Endothelial cell (in vitro differentiated cells): ENCODE measurements around the gene MRPS26. TPM values are rescaled to one million over a fixed set of nuclear protein-coding genes. Genes with fewer than 3 reads are reported as not detected.

Experiments
- DNase-seq: peaks from one replicate; pipeline ENCODE4 v3.0.0; 2021; ENCODE audit warnings: low spot score
- H3K27ac Mint-ChIP-seq: one replicate; pipeline ENCODE4 v1.8.0; 2021; ENCODE audit warnings: mixed read lengths, inconsistent platforms; ENCODE audit not compliant: unreplicated experiment
- H3K27me3 Mint-ChIP-seq: one replicate; pipeline ENCODE4 v1.8.0; 2021; ENCODE audit warnings: mild to moderate bottlenecking, moderate library complexity, mixed read lengths, inconsistent platforms; ENCODE audit not compliant: unreplicated experiment
- H3K36me3 Mint-ChIP-seq: one replicate; pipeline ENCODE4 v1.8.0; 2021; ENCODE audit warnings: mild to moderate bottlenecking, low read depth, mixed read lengths, inconsistent platforms; ENCODE audit not compliant: unreplicated experiment
- H3K4me1 Mint-ChIP-seq: one replicate; pipeline ENCODE4 v1.8.0; 2021; ENCODE audit warnings: mild to moderate bottlenecking, mixed read lengths, inconsistent platforms; ENCODE audit not compliant: unreplicated experiment
- H3K4me3 Mint-ChIP-seq: one replicate; pipeline ENCODE4 v1.8.0; 2021; ENCODE audit warnings: mild to moderate bottlenecking, mixed read lengths, inconsistent platforms; ENCODE audit not compliant: unreplicated experiment
- H3K9me3 Mint-ChIP-seq: one replicate; pipeline ENCODE4 v1.8.0; 2021; ENCODE audit warnings: mixed read lengths, inconsistent platforms; ENCODE audit not compliant: unreplicated experiment
- total RNA-seq: library from RNA; stranded (reverse); fragmentation: NEBNext Ultra II Directional; extraction: Animal tissue kit (Norgen Biotek cat#: 25700); gene quantifications from one replicate; pipeline ENCODE4 v1.2.1, GENCODE V29; 2021; ENCODE audit not compliant: unreplicated experiment
- TF ChIP-seq, protein P1 (sequence below): fragments of 200-600 bp; sonication (generic); IDR thresholded peaks from one replicate; pipeline ENCODE4 v1.5.0; 2021; ENCODE audit warnings: antibody characterized with exemption; ENCODE audit not compliant: unreplicated experiment

Gene MRPS26
- total RNA-seq, 1 donor from 2014 or later = 28.9 TPM

DNA sequence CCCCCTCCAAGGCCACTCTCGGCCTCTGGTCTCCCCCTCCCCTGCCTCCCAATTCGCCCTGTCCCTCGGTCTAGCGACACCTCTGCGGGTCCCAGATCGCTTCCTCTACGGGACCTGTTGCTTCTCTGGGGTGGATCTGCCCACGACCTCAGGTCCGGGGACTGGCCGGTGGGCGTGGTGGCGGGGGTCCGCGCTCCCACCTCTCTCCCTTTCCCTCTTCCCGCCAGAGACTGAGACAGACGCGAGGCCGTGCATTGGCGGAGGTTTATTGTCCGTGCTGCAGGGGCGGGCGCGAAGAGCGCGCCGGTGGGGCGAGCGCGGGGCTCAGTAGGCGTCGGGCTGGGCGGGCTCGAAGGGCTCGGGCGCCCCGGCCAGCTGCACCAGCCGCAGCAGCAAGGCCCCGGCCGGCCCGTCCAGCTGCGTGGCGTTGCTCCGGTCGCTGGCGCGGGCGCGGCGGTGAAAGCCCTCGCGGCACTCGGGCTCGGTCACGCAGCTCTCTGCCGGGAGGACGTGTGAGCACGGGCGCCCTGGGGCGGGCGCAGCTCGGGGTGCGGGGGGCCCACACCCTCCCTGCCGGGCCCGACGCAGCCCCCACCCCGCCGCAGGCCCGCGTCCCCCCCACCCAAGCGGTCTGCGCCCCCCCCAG lies 36.6 kb downstream of the MRPS26 start:
- no peak overlapping the region for H3K27ac Mint-ChIP-seq
- no peaks in the 10 kb centered on the region for H3K9me3 Mint-ChIP-seq
- peaks cover 15% of the 10 kb centered on the region for H3K27me3 Mint-ChIP-seq
- DNase-seq = no peak
- TF ChIP-seq, protein P1, sequence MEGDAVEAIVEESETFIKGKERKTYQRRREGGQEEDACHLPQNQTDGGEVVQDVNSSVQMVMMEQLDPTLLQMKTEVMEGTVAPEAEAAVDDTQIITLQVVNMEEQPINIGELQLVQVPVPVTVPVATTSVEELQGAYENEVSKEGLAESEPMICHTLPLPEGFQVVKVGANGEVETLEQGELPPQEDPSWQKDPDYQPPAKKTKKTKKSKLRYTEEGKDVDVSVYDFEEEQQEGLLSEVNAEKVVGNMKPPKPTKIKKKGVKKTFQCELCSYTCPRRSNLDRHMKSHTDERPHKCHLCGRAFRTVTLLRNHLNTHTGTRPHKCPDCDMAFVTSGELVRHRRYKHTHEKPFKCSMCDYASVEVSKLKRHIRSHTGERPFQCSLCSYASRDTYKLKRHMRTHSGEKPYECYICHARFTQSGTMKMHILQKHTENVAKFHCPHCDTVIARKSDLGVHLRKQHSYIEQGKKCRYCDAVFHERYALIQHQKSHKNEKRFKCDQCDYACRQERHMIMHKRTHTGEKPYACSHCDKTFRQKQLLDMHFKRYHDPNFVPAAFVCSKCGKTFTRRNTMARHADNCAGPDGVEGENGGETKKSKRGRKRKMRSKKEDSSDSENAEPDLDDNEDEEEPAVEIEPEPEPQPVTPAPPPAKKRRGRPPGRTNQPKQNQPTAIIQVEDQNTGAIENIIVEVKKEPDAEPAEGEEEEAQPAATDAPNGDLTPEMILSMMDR = no peak
- no peaks in the 10 kb centered on the region for H3K4me1 Mint-ChIP-seq
- no peak overlapping the region for H3K4me3 Mint-ChIP-seq
- no peaks in the 10 kb centered on the region for H3K36me3 Mint-ChIP-seq

DNA sequence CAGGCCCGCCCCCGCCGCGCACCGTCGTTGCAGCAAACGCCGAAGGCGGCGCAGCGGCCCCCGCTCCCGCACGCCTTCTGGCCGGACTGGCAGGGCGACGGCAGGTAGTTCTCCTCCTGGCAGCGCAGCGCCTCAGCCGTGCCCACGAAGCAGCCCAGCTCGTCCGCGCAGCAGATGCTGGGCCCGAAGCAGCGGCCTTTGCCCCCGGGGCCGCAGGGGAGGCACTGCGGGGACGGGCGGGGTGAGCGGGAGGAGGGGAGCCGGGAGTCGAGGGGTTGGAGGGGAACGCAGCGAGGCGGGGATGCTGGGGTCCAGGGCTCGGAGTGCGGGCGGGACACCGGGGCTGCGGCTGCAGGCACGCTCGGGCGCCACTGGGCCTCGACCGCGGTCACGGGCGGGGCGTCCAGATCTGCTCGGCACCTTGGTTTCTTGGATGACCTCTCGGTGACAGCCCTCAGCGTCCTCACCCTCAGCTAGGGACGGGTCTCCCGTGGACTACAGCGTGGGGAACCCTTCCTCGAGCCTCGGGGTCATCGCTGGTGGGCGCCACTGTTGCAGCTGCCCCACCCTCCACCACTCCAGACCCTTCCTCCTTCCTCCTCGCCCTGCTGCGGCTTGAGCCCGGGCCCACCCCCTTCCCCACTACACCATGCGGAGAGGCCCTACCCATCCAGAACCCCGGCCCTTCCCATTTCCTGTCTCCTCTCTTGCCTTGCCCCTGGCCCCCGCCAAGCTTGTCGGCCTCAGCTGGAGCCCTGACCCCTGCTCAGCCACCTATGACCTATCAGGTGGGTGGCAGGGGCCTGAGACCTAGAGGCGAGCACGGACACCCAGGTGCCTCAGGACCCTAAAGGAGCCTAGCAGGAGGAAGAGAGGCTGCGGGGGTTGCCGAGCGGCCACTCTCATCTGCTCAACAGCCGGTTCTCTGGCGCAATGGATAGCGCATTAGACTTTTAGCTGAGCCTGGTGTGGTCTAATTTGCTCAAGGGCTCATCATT lies 37.4 kb downstream of the MRPS26 start:
- Mint-ChIP-seq H3K27me3 (peaks cover 15% of the 10 kb centered on the region), H3K4me1 (no peaks in the 10 kb centered on the region), H3K9me3 (no peaks in the 10 kb centered on the region), H3K4me3 (no peak overlapping the region), H3K27ac (no peak overlapping the region), H3K36me3 (no peaks in the 10 kb centered on the region)
- TF ChIP-seq, protein P1 = no peak
- DNase-seq = no peak

DNA sequence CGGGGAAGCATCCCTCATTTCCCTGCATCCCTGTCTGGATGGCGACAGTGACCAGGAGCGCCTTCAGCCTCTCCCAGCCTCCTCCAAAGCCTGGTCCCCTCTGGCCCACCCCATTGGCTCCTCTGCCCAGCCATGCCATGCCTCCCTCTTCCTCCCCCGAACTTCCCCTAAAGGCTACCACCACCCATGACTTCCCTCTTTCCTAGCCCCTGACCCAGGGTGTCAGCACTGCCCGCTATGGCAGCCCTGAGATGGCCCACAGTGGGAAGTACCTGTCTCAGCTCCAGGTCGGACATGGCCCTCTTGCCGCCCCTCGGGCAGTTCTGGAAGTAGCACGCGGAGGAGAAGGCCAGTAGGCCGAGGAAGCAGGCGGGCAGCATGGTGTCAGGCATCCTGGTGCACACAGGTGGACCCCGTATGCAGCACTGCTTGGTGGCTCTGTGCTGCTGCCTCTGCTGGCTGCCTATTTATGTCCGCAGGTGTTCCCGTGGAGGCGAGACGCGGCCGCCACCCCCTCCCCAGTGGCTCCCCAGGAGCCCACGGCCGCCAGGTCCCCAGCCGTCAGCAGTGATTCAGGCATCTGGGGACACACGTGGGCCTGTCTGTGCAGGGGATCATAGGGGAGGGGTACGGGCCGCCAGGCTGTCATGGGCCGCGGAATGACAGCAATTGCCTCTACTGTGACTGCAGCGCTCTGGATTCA lies 38.6 kb downstream of the MRPS26 start, which contains the start of gene AVP:
TSS of gene AVP (minus strand) at position 442 of the 703 bp plus-strand sequence. CDS start at position 392, 50 bp downstream.
- Mint-ChIP-seq H3K27ac (no peak within 1 kb of the TSS), H3K4me3 (no peak within 1 kb of the TSS), H3K36me3 (no peaks in the 10 kb centered on the region), H3K27me3 (peaks cover 15% of the 10 kb centered on the region), H3K4me1 (no peaks in the 10 kb centered on the region), H3K9me3 (no peaks in the 10 kb centered on the region)
- TF ChIP-seq, protein P1 = no peak
- no peak for DNase-seq

DNA sequence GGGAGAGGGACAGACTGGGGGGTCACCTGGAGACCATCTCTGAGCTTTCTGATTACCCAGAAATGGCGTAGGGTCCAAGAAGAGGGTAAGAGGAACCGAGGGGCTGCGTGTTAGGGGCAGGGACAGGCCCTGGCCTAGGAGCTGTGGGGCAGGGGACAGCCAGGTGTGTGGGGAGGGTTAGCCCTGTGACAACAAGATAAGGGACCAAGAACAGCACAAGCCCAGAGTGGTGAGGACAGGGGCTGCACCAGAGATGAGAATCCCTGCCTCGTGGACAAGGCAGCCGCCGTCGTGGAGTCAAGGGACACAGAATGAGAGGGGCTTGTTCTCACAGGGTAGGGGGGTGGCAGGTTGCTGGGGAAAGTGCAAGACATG lies 39.1 kb downstream of the MRPS26 start:
- DNase-seq = no peak
- TF ChIP-seq, protein P1 = no peak
- Mint-ChIP-seq H3K27me3 (peaks cover 15% of the 10 kb centered on the region), H3K9me3 (no peaks in the 10 kb centered on the region), H3K4me1 (no peaks in the 10 kb centered on the region), H3K4me3 (no peak overlapping the region), H3K36me3 (no peaks in the 10 kb centered on the region), H3K27ac (no peak overlapping the region)
